HUES6 (cell line): ENCODE results near the gene PRKCB.

ENCODE experiments used
- H3K27ac ChIP-seq: 2 replicates; pipeline ENCODE4 v1.7.0; 2013; ENCODE audit warnings: low read depth, mild to moderate bottlenecking, low read length, inconsistent platforms
- H3K27me3 ChIP-seq: 2 replicates; pipeline ENCODE4 v1.6.1; 2013; ENCODE audit warnings: low read length; ENCODE audit not compliant: control insufficient read depth, insufficient read depth
- H3K36me3 ChIP-seq: 2 replicates; pipeline ENCODE4 v1.6.1; 2013; ENCODE audit warnings: low read length; ENCODE audit not compliant: control insufficient read depth, insufficient read depth
- H3K4me1 ChIP-seq: 2 replicates; pipeline ENCODE4 v1.6.1; 2013; ENCODE audit warnings: low read length; ENCODE audit not compliant: control insufficient read depth, insufficient read depth
- H3K4me3 ChIP-seq: 2 replicates; pipeline ENCODE4 v1.5.1; 2013; ENCODE audit warnings: low read depth, low read length
- H3K9ac ChIP-seq: one replicate; pipeline ENCODE4 v1.6.1; 2013; ENCODE audit warnings: mild to moderate bottlenecking, low read length
- H3K9me3 ChIP-seq: 2 replicates; pipeline ENCODE4 v1.6.1; 2013; ENCODE audit warnings: low read depth, low read length; ENCODE audit not compliant: control insufficient read depth, insufficient read depth

The PRKCB gene

GRCh38 chr16:23855010-23855409 lies 19.2 kb downstream of the PRKCB start:
- Histone ChIP-seq H3K4me1 (no peaks in the 10 kb centered on the region), H3K27me3 (peaks cover 86% of the 10 kb centered on the region), H3K9me3 (no peaks in the 10 kb centered on the region), H3K9ac (no peak overlapping the region), H3K4me3 (no peak overlapping the region), H3K36me3 (no peaks in the 10 kb centered on the region), H3K27ac (no peak overlapping the region)

GRCh38 chr16:23856251-23856709 lies 20.5 kb downstream of the PRKCB start:
- H3K27ac ChIP-seq = no peak overlapping the region
- no peaks in the 10 kb centered on the region for H3K4me1 ChIP-seq

GRCh38 chr16:23857256-23857880 lies 21.6 kb downstream of the PRKCB start:
- no peak overlapping the region for H3K4me3 ChIP-seq
- no peaks in the 10 kb centered on the region for H3K4me1 ChIP-seq
- H3K27ac ChIP-seq = no peak overlapping the region
- H3K36me3 ChIP-seq = no peaks in the 10 kb centered on the region
- no peaks in the 10 kb centered on the region for H3K9me3 ChIP-seq
- H3K9ac ChIP-seq = no peak overlapping the region
- H3K27me3 ChIP-seq = peaks cover 99% of the 10 kb centered on the region

More at GRCh38 chr16:23856251-23856709, 20.5 kb downstream of the PRKCB start:
- Histone ChIP-seq H3K9ac (no peak overlapping the region), H3K27me3 (peaks cover 93% of the 10 kb centered on the region), H3K4me3 (no peak overlapping the region), H3K9me3 (no peaks in the 10 kb centered on the region), H3K36me3 (no peaks in the 10 kb centered on the region)

- Histone ChIP-seq H3K4me3 (no peak overlapping the region), H3K27ac (no peak overlapping the region), H3K36me3 (no peaks in the 10 kb centered on the region), H3K9me3 (no peaks in the 10 kb centered on the region), H3K9ac (no peak overlapping the region), H3K27me3 (peaks cover 99% of the 10 kb centered on the region), H3K4me1 (no peaks in the 10 kb centered on the region)
Observed at GRCh38 chr16:23857881-23858269, 22.1 kb downstream of the PRKCB start.

- Histone ChIP-seq H3K36me3 (no peaks in the 10 kb centered on the region), H3K27ac (no peak overlapping the region), H3K4me3 (no peak overlapping the region), H3K27me3 (peaks cover 97% of the 10 kb centered on the region), H3K9ac (no peak overlapping the region), H3K4me1 (no peaks in the 10 kb centered on the region), H3K9me3 (no peaks in the 10 kb centered on the region)
Observed at GRCh38 chr16:23858542-23858941, 22.8 kb downstream of the PRKCB start.

- no peaks in the 10 kb centered on the region for H3K4me1 ChIP-seq
- no peak overlapping the region for H3K9ac ChIP-seq
- H3K27me3 ChIP-seq = peaks cover 98% of the 10 kb centered on the region
- no peak overlapping the region for H3K27ac ChIP-seq
- H3K9me3 ChIP-seq = no peaks in the 10 kb centered on the region
- no peak overlapping the region for H3K4me3 ChIP-seq
- H3K36me3 ChIP-seq = no peaks in the 10 kb centered on the region
Observed at GRCh38 chr16:23859713-23860269, 24.0 kb downstream of the PRKCB start.

- no peaks in the 10 kb centered on the region for H3K9me3 ChIP-seq
- no peaks in the 10 kb centered on the region for H3K36me3 ChIP-seq
- peaks cover 8% of the 10 kb centered on the region; the same call in 1 of the 2 replicates for H3K4me1 ChIP-seq
- H3K4me3 ChIP-seq = no peak overlapping the region
- H3K27me3 ChIP-seq = peaks cover 96% of the 10 kb centered on the region
- no peak overlapping the region for H3K27ac ChIP-seq
- no peak overlapping the region for H3K9ac ChIP-seq
Observed at GRCh38 chr16:23861874-23862273, 26.1 kb downstream of the PRKCB start.

GRCh38 chr16:23862556-23862955 lies 26.8 kb downstream of the PRKCB start:
- Histone ChIP-seq H3K4me3 (no peak overlapping the region), H3K9me3 (no peaks in the 10 kb centered on the region), H3K9ac (no peak overlapping the region), H3K36me3 (no peaks in the 10 kb centered on the region), H3K27ac (no peak overlapping the region), H3K4me1 (peaks cover 8% of the 10 kb centered on the region; the same call in 1 of the 2 replicates), H3K27me3 (peaks cover 96% of the 10 kb centered on the region)

GRCh38 chr16:23863511-23864422 lies 28.0 kb downstream of the PRKCB start:
- Histone ChIP-seq H3K27ac (no peak overlapping the region), H3K4me3 (no peak overlapping the region), H3K9me3 (no peaks in the 10 kb centered on the region), H3K9ac (no peak overlapping the region), H3K36me3 (no peaks in the 10 kb centered on the region), H3K4me1 (peaks cover 8% of the 10 kb centered on the region; the same call in 1 of the 2 replicates), H3K27me3 (peaks cover 96% of the 10 kb centered on the region)

GRCh38 chr16:23865853-23866252 lies 30.1 kb downstream of the PRKCB start:
- Histone ChIP-seq H3K4me3 (no peak overlapping the region), H3K36me3 (no peaks in the 10 kb centered on the region), H3K9me3 (no peaks in the 10 kb centered on the region), H3K27ac (no peak overlapping the region), H3K4me1 (peaks cover 8% of the 10 kb centered on the region; the same call in 1 of the 2 replicates), H3K27me3 (peaks cover 95% of the 10 kb centered on the region), H3K9ac (no peak overlapping the region)

- Histone ChIP-seq H3K27ac (no peak overlapping the region), H3K4me3 (no peak overlapping the region), H3K27me3 (peaks cover 95% of the 10 kb centered on the region), H3K9me3 (no peaks in the 10 kb centered on the region), H3K4me1 (peaks cover 8% of the 10 kb centered on the region; the same call in 1 of the 2 replicates), H3K9ac (no peak overlapping the region), H3K36me3 (no peaks in the 10 kb centered on the region)
Observed at GRCh38 chr16:23866621-23867020, 30.8 kb downstream of the PRKCB start.
